HS-5 (cell line): ENCODE data around the gene PEF1.
"Not testable (repeated sequence)": the region's sequence is repeated elsewhere in the genome, so short reads cannot be mapped to it uniquely, and the experiment has no call there.

Source experiments
- DNase-seq: peaks from one replicate; pipeline ENCODE4 v3.0.0-alpha.2; 2012; ENCODE audit warnings: low read depth

Gene PEF1

DNA sequence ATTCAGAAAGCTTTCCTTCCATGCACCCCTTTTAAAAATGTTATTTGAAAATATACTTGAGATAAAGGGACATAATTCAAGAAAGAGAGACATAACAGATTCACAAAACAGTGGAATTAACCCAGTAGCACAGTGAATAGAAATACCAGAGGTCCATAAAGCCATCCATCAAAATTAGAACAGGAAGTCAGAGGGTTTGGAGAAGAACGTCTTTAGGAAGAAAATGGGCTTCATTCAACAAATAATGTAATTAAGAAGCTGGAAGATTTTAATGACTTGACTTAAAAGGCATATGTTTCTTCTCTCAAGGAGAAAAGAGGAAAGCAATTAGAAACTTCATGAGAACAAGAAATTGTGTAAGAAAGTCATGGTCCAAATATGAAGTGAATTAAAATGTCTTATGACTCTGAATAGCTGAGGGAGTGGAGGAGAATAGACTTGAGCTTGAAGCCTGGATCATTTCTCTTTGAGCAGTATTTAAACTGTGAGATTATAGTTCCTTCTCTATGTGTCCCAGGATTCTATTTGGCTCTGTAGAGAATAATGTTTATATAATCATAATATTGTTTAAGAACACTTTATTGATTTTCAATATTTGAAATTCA is 35.1 kb downstream of the PEF1 start:
- no peak for DNase-seq

DNA sequence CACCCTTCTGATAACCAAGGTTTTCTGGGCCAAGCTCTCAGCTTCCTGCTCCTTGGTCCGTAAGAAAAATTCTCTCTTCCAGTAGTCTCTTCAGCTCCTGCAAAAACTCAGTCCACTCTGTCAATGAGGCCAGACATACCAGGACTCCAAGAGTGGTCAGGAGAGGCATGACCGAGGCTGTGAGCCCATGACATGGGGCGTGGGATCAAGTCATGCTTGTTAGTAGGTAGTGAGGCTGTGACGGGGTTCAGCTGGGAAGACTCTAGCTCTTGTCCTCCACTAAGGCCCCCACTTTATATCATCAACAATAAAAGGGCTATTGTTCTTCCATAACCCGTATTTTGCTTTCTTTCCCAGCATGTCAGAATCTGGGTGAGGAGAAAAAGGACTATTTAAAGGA is 37.3 kb downstream of the PEF1 start:
- DNase-seq, result no peak

DNA sequence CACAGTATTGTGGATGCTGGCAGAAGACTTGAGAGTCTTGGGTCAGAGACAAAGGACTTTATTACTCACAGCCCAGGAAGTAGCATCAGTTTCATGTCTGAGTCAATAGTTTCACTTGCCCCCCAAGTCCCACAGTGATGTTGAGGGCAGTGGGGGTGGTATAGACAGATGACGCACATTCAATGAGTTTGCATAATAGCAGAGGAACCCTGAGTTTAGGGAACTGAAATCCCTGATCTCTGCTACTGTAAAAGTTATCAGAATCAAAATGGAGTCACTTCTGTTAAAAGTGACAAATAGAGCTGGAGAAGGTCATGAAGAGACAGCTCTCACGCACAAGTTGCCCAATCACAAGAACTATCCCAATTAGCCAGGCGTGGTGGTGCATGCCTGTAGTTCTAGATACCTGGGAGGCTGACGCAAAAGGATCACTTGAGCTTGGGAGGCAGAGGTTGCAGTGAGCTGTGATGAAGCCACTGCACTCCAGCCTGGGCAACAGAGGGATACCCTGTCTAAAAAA is 38.7 kb downstream of the PEF1 start:
- no peak for DNase-seq

DNA sequence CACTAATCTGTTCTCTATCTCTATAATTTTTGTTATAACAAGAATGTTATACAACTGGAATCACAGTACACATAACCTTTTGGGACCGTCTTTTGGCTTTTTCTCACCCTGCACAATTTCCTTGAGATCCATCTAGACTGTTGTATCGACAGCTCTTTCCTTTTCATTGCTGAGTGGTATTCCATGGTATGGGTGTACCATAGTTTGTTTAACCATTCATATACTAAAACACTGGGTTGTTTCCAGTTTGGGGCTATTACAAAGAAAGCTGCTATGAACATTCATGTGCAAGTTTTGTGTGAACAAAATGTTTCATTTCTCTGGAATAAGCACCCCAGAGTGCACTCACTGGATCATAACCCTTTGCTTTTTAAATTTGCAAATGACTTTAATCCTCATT is 42.6 kb downstream of the PEF1 start:
- no peak for DNase-seq

DNA sequence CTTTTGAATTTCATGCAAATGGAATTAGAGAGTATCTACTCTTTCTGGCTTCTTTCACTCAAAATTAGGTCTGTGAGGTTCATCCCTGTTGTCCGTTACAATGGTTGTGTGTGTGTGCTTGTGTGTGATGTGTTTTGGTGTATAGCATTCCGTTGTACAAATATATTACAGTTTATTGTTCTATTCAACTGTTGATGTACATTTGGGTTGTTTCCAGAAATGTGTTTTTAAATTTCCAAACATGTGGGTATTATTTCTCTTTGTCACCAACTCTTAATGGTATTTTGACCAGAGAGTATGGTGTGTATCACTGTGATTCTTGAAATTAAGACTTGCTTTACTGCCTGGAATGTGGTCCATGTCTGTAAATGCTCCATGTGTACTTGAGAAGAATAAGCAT is 44.0 kb downstream of the PEF1 start:
- DNase-seq, result no peak

DNA sequence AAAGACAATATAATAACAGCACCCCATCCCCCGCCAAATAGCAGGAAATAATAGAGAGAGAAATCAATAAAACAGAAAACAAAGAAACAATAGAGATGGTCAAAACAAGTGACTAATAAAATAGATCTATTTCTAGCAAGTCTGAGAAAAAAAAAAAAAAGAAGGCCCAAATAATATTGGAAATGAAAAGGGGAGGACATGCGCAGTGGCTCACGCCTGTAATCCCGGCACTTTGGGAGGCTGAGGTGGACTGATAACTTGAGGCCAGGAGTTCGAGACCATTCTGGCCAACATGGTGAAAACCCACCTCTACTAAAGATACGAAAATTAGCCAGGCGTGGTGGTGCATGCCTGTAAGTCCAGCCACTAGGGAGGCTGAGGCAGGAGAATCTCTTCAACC is 45.7 kb downstream of the PEF1 start:
- DNase-seq, result no peak

DNA sequence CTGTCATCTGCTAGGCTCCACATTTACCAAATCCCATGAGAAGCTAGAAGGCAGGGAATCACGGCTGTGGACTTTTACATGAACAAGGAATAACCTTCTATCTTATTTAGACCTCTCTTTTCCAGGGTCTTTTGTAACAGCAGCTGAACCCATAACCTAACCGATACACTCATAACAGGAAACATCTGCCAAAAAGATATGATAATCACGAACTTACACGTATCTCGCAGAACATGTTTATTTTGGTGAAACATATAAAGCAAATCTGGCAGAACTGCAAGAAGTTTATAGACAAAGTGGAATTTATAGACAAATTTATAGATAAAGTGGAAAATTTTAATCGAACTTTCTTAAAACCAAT is 48.0 kb downstream of the PEF1 start:
- DNase-seq, result no peak

DNA sequence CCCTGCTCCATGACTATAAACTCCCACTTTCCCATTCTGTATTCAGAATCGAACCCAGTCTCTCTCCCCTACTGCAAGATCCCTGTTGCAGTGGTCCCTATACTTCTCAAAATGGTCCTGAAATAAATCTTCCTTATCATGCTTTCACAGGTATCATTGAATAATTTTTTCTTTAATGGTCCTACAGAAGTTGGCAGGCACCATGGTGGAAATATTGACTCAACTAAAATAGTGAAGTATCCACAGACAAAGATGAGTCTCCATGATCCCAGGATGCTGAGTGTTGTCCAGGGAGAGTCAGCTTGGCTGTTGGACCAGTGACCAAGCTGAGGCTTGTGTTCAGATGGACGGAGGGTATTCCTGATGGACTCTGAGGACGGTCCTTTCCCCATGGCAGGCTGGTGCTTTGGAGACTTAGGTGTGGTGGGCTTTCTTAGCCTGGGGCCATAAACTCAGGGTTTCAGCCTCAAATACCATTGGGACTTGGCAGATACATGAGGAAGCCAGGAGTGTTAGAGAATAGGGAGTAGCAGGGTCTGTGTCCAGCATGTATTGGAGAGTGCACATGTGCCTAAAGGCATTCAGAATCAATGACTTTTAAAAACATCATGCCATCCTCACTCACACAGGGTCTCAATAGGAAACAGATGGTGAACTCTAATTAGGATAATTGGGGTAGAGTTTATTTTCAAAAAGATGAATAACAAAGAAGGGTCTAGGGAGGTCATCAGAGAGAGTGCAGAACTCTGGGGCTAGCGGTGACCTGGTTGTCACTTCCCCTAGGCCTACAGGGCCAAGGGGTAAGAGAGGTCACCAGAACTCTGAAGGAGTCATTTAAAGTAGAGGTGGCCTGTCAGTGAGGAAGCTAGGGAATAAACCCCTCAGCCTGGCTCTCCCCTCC is 48.6 kb downstream of the PEF1 start:
- DNase-seq, result no peak

DNA sequence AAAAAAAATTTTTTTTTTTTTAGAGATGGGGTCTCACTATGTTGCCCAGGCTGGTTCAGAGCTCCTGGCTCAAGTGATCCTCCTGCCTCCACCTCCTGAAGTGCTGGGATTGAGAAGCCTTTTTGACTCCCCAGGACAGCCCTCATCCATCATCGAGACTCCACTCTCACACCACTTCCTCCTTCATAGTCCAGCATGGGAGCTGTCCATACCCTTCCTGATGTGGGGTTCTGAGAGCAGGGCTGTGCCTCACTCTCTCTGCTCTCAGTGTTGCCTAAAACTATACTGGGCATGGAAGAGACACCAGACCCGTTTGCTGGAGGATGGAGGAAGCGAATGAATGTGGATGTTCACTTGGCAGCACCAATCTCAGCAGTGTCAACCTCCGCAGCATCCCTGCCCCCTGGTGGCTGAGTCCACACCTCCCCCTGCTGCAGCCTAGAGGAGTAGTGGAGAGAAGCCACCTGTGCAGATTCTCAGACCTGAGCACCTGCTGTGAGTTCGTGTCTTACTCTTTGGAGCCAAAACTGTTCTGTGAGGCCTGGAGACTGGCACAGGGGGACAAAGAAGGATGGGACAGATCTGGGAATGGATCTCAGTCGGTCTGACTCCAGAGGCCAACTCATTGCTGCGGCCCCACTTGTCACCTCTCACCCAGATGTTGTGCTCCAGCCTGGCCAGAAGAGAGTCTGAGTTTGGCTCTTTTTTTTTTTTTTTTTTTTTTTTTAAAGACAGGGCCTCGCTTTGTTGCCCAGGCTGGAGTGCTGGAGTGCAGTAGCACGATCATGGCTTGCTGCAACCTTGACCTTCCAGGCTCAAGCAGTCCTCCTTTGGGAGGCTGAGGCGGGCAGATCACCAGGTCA is 50.7 kb downstream of the PEF1 start:
- peak; percentile 36 for DNase-seq

DNA sequence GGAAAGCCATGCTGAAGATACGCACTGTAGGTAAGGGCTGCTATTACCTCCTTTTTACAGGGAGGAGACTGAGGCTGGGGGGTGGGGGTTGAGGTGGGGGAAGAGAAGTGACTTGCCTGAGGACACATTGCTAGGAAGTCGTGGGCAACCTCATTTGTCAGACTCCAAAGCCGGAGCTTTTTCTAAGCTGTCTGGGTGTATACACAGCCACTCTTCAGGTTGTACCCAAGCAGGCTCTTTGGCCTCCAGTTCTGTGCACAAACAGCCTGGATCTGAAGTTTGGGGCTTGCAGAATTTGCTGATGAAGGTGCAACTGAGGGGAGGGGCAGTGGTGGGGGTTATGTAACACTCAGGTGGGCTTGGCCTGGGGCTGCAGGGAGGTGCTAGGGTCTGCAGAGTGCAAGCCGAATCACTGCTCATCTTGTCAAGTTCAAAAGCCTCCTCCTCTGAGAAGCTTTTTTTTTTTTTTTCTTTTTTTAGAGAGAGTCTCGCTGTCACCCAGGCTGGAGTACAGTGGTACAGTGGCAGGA is 51.5 kb downstream of the PEF1 start:
- DNase-seq, result no peak

DNA sequence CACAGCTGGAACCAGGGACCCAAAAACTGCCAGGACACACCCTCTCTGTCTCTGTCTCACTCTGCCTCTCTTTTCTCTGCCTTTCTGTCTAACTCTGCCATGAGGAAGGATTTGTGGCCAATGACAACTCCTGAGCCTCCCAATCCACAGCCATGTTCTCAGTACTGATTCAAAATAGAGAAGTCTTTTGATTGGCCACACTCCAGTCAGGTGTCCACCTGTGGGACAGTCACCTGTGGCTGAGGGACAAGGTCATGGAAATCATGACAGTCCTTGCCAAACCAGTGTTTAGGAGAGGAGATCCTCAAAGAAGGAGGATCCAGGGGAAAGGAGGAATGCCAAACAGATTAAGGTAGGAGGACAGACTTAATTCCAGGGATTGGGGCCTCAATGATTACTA is 52.5 kb downstream of the PEF1 start:
- no peak for DNase-seq

DNA sequence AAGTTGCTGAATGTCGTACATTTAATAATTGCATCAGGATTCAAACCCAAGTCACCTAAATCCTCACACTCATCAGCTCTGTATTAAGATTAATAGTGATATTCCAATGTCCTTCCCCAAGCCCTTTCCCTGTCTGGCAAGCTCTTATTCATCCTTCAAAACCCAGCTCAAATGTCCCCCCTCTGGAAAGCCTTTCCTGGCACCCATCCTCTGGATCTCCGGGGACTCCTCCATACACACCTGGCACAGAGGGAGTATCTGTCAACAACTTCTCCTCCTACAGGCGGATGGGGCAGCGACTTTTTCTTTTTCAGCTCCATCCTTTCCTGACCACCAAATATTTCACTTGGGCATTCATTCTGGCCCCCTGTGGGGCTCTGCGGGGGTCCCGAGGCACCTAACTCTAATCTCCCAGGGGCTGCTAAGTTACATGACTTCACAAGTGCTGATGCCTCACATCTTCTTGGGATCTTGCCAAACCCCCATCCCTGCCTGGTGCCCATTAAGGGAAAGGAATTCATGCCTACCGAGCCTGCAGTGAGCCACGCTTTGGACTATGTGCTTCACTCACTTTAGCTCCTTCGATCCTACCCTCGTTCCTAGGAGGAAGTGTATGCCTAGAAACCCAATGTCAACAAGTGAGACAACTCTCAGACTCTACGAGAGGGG is 53.1 kb downstream of the PEF1 start:
- no peak for DNase-seq

DNA sequence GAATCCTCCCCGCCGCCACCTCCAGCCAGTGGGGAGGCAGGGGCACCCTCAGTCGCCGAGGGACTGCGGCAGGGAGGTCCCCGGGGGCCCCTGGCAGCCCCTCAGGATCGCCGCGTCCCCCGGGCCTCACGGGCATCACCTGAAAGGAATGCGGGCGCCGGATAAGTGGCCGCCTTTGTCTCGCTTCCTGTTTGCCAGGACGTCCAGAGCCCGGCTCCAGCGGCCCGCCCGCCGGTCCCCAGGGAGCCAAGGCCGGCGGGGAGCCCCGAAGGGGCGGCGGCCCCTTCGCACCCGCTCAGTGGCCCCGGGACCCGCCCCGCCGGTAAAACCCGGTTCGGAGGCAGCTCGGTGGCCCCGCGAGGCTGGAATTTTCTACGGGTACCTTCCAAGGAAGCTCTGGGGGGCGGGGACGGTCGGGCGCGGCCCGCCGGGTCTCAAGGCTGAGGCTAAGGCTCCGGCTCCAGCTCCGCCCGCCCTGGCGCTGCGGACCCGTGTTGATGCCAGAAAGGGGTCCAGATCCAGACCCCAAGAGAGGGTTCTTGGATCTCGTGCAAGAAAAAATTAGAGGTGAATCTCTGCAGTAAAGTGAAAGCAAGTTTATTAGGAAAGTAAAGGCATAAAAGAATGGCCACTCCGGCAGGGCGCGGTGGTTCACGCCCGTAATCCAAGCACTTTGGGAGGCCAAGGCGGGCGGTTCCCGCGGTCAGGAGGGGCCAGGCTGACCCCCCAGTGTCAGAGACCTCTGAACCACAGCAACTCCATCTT is 55.7 kb downstream of the PEF1 start:
- DNase-seq, result no peak

DNA sequence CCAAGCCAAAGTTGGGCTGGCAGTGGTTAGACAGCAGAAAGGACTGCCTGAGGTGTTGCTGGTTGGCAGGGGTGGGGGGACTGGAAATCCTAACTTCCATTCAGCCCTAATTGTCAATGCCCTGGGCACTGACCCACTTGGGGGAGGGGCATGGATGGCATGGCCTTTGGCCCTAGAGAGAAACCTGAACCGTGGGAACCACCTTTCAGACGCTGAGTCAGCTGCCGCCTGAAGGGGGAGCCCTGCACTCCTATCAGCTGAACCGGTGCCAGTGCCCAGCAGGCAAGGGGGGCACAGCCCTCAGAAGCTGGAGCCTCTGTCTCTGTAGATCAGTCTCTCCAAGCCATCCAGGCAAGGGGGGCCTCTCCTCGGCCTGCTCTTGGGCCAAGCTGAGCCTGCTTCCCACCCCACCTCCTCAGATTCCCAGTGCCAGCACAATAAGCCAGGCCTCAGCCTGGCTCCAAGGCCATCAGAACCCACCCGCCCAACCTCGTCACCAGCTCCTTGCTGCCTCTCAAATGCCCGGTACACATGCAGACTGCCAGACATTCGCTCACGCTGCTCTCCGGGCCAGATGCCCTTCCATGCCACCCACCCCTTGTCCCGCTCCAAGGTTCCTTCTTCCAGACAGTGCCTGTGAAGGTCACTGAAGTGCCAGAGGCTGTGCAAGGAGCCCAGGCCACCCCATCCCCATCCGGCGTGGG is 56.8 kb downstream of the PEF1 start:
- DNase-seq, result no peak

DNA sequence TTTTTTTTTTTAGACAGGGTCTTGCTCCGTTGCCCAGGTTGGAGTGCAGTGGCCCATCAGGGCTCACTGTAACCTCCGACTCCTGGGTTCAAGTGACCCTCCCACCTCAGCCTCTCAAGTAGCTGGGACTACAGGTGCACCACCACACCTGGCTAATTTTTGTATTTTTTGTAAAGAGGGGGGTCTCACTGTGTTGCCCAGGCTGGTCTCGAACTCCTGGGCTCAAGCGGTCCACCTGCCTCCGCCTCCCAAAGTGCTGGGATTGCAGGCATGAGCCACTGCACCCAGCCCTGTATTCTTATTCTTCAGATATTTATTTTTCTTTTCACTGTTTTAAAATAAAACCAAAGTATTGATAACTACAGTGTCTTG is 57.4 kb downstream of the PEF1 start:
- not testable (repeated sequence) for DNase-seq

DNA sequence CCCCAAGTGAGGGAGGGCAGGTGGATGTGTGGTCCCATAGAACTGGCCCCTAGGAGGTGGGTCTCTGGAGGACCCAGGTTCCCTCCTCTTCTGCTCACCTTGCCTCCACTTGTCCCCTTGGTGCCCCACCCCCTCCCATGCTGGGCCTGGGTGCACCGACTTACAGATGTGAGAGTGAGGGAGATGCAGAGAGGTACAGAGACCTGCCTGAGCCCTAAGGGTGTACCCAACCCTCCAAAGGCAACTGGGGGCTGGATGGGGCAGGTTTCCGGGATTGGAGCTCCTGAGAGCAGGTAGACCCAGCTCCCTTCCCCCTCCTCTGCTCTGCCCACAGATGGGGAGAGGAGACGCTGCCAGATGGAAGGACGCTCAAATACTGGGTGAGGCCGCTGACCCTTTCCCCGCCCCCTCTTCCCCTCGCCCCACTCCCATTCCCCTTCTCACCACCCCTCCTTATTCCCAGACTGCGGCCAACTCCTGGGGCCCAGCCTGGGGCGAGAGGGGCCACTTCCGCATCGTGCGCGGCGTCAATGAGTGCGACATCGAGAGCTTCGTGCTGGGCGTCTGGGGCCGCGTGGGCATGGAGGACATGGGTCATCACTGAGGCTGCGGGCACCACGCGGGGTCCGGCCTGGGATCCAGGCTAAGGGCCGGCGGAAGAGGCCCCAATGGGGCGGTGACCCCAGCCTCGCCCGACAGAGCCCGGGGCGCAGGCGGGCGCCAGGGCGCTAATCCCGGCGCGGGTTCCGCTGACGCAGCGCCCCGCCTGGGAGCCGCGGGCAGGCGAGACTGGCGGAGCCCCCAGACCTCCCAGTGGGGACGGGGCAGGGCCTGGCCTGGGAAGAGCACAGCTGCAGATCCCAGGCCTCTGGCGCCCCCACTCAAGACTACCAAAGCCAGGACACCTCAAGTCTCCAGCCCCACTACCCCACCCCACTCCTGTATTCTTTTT is 58.0 kb downstream of the PEF1 start:
- no peak for DNase-seq

DNA sequence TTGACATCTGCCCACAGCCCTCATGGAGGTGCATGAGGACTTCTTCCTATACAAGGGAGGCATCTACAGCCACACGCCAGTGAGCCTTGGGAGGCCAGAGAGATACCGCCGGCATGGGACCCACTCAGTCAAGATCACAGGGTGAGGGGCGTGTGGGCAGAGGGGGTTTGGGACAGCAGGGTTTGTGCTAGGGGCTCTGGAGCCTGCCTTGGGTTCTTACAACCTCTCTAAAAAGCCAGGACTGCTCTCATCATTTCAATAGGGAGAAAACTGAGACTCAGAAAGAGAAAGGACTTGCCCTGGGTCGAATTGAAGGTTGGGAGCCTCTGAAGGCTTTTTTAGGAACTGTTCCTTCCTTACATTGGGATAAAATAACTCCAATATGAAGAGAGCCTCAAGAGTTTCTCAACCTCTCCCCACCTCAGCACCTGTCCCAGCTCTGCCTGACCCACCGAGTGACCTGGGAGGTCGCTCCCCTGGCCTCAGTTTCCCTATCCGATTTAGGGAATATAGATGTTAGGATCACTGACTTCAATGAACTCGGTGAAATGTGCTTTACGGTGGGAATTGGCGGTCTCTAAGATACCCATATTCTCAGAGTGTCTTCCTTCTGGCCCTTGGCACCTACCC is 58.8 kb downstream of the PEF1 start:
- no peak for DNase-seq

DNA sequence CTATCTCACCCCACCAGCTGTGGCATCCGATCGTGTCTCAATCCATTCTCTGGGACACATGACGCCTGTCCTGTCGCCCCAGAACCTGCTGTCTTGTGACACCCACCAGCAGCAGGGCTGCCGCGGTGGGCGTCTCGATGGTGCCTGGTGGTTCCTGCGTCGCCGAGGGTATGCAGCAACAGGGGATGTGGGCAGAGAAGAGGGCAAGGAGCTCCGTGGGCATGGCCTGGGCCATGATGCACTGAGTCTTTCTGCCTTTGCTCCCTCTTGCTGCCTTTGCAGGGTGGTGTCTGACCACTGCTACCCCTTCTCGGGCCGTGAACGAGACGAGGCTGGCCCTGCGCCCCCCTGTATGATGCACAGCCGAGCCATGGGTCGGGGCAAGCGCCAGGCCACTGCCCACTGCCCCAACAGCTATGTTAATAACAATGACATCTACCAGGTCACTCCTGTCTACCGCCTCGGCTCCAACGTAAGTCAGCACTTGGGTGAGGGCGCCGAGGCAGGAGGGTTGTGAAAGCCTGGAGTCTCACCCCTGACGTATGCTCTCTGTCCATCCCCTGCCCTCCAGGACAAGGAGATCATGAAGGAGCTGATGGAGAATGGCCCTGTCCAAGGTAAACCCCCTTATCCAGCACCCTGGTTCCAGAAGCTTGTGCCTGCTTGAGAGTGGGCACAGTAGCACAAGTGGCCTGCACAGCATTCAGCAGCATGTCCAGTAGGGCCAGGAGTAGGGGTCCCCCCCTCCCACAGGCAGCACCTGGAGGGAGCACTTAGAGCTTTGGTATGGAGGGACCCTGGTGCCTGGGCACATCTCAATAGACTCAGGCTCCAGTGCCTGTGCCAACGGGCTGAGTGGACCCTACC is 59.6 kb downstream of the PEF1 start:
- DNase-seq, result no peak
